Retina (tissue), 1 donor: Measurements from ENCODE around the gene SRGAP3.
A peak's percentile ranks its signal among the peaks of the same experiment; 100 is the strongest.

Experiments
- DNase-seq: peaks from one replicate; pipeline ENCODE4 v3.0.0-alpha.2; 2016

The SRGAP3 gene

GRCh38 chr3:9077029-9077428, 172.4 kb downstream of the SRGAP3 start:
- DNase-seq, result no peak

- no peak for DNase-seq
These were observed 173.7 kb downstream of the SRGAP3 start for GRCh38 chr3:9075762-9076161.

- DNase-seq, result no peak
These were observed 175.4 kb downstream of the SRGAP3 start for GRCh38 chr3:9074079-9074478.

- no peak for DNase-seq
These were observed 176.8 kb downstream of the SRGAP3 start for GRCh38 chr3:9072667-9073009.

GRCh38 chr3:9071936-9072666, 177.3 kb downstream of the SRGAP3 start:
- DNase-seq, result no peak

GRCh38 chr3:9070961-9071360, 178.5 kb downstream of the SRGAP3 start:
- DNase-seq, result no peak

GRCh38 chr3:9069971-9070370, 179.5 kb downstream of the SRGAP3 start:
- DNase-seq, result no peak

GRCh38 chr3:9068051-9068450, 181.4 kb downstream of the SRGAP3 start:
- no peak for DNase-seq

GRCh38 chr3:9067352-9067975, 182.0 kb downstream of the SRGAP3 start:
- DNase-seq, result peak; percentile 61

- DNase-seq, result no peak
These were observed 182.7 kb downstream of the SRGAP3 start for GRCh38 chr3:9066775-9067174.

- no peak for DNase-seq
These were observed 183.3 kb downstream of the SRGAP3 start for GRCh38 chr3:9066141-9066540.

- no peak for DNase-seq
These were observed 184.6 kb downstream of the SRGAP3 start for GRCh38 chr3:9064850-9065249.

GRCh38 chr3:9064251-9064650, 185.2 kb downstream of the SRGAP3 start:
- DNase-seq, result no peak

GRCh38 chr3:9062570-9062969, 186.9 kb downstream of the SRGAP3 start:
- DNase-seq, result no peak

GRCh38 chr3:9061634-9062033, 187.8 kb downstream of the SRGAP3 start:
- no peak for DNase-seq

- DNase-seq, result no peak
These were observed 189.7 kb downstream of the SRGAP3 start for GRCh38 chr3:9059489-9060400.

- DNase-seq, result no peak
These were observed 192.9 kb downstream of the SRGAP3 start for GRCh38 chr3:9056581-9056980.

GRCh38 chr3:9047452-9048346, 201.7 kb downstream of the SRGAP3 start:
- DNase-seq, result no peak

- peak; percentile 71 for DNase-seq
These were observed 204.1 kb downstream of the SRGAP3 start for GRCh38 chr3:9045371-9045770.

- DNase-seq, result no peak
These were observed 206.4 kb downstream of the SRGAP3 start for GRCh38 chr3:9043063-9043462.

- no peak for DNase-seq
These were observed 207.8 kb downstream of the SRGAP3 start for GRCh38 chr3:9041626-9042025.

- DNase-seq, result no peak
These were observed 208.4 kb downstream of the SRGAP3 start for GRCh38 chr3:9040996-9041395.
